ENCODE results near the gene FAM81A. TPM values are rescaled to one million over a fixed set of nuclear protein-coding genes. Genes with fewer than 3 reads are reported as not detected.

The FAM81A gene
- total RNA-seq, 1 donor from 2014 or later, result 2.8 TPM

Other genes starting within 250 kb of the FAM81A start
- not detected for gene LDHAL6B, start 231.3 kb upstream of the FAM81A start, total RNA-seq
- 204 TPM for gene MYO1E, start 65.3 kb upstream of the FAM81A start, total RNA-seq
- 72.3 TPM for gene GCNT3, start 173.6 kb downstream of the FAM81A start, total RNA-seq
- 108 TPM for gene GTF2A2, start 219.3 kb downstream of the FAM81A start, total RNA-seq